ENCODE data around the gene MAB21L4. TPM values are rescaled to one million over a fixed set of nuclear protein-coding genes. Genes with fewer than 3 reads are reported as not detected.

Gene MAB21L4
- total RNA-seq, 1 donor from 2014 or later: not detected

DNA sequence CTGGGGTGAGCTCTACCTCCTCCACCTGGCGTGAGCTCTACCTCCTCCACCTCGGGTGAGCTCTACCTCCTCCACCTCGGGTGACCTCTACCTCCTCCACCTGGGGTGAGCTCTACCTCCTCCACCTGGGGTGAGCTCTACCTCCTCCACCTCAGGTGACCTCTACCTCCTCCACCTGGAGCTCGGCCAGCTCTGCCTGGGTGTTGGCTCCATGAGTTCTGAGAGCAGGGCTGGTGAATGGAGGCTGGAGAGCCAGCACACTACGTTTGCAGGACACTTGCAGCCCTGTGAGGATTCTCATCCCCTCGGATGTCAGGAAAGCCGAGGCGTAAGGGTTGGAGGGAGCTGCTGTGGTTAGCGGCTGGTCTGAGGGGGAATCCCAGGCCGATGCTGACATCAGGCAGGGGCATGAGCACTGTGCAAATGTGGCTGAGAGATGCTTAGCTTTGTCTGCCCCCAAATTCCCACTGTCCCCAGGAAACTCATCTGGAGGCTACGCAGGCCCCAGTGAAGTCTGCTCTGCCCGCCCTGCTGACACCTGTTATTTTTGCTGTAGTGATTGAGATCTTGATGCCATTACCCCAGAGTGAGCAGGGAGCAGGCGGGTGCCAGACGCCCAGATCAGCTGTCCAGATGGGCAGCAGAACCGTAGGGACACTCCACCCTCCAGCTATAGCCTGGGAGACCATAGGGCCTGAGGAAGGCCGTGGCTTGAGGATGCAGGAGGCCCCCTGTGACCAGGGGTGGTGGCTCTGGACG is 13.4 kb upstream of the MAB21L4 start:
- H3K27ac Mint-ChIP-seq (ENCODE audit: unreplicated experiment): no peak overlapping the region
- H3K4me1 Mint-ChIP-seq (ENCODE audit: unreplicated experiment): peaks cover 2% of the 10 kb centered on the region
- H3K36me3 Mint-ChIP-seq (ENCODE audit: low read depth, unreplicated experiment): no peaks in the 10 kb centered on the region
- TF ChIP-seq CTCF (IDR thresholded peaks at IDR 0.05; ENCODE audit: unreplicated experiment): no peak
- peaks cover 5% of the 10 kb centered on the region for H3K27me3 Mint-ChIP-seq (ENCODE audit: unreplicated experiment)
- no peak overlapping the region for H3K4me3 Mint-ChIP-seq (ENCODE audit: unreplicated experiment)
- H3K9me3 Mint-ChIP-seq (ENCODE audit: unreplicated experiment): no peaks in the 10 kb centered on the region
- no peak for DNase-seq (ENCODE audit: low spot score)

DNA sequence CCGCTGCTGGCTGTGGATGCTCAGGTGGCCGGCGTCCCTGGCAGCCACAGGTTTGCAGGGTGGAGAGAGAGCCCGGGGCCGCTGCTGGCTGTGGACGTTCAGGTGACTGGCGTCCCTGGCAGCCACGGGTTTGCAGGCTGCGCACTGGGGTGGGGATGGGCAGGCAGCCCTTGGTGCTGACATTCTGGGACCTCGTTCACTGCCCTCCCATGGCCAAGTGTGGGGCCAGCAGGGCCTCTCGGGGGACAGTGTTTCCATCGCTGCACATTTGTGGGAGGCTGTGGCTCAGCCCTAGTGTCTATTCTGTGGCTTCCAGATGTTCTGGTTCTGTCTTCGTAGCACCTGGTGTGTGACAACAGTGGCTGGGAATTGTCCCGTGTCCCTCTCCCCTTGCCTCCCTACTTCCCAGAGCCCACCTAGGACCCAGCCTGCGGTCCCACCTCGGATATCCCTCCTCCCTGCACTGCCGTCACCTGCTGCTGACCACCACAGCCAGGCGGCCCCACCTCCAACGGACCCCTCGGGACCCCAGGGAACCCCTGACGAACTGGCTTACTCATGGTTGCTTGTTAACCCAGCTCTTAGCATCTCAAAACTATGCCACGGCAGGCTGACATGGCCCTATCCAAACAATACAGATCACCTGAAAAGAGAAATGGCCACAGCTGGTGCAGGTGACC is 11.1 kb upstream of the MAB21L4 start:
- Mint-ChIP-seq H3K36me3 (ENCODE audit: low read depth, unreplicated experiment) (no peaks in the 10 kb centered on the region), H3K4me1 (ENCODE audit: unreplicated experiment) (no peaks in the 10 kb centered on the region), H3K4me3 (ENCODE audit: unreplicated experiment) (no peak overlapping the region), H3K27ac (ENCODE audit: unreplicated experiment) (no peak overlapping the region), H3K27me3 (ENCODE audit: unreplicated experiment) (peaks cover 6% of the 10 kb centered on the region), H3K9me3 (ENCODE audit: unreplicated experiment) (no peaks in the 10 kb centered on the region)
- no peak for DNase-seq (ENCODE audit: low spot score)
- no peak for TF ChIP-seq CTCF (IDR thresholded peaks at IDR 0.05; ENCODE audit: unreplicated experiment)

DNA sequence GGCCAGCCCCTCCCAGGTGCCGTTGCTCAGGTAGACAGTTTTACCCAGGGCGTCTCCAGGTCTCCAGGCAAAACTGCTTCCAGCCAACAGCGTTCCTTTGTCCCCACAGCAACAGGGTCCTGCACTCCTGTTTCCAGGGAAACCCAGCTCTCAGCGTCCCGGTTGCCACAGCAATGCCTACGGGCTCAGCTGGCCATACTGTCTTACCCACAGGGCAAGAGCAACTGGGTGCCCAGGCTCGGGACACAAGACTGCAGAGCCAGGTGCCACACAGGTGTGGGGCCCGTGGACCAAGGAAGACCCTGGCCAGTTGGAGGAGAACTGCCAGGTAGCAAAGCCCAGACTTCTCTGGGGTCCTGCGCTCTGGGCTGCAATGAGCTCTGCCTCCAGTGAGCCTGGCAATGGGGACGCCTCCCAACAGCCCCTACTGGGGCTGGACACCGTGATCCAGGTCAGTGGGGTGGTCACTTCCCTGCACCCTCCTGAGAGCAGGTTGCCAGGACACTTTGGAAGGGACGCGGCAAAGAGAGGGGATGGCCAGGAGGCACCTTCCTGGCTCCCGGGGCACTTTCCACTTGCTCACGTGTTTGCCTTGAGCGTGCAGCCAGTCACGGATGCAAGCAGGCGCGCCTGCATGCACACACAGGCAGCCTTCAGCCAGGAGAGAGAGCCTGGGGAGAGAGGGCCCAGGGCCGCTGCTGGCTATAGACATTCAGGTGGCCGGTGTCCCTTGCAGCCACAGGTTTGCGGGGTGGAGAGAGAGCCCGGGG is 10.4 kb upstream of the MAB21L4 start, which contains the start of gene CROCC2:
Gene CROCC2, plus strand, starts transcription at position 196 of the 770 bp plus-strand sequence. Its CDS starts 178 bp downstream, at position 374.
- DNase-seq (ENCODE audit: low spot score): no peak
- Mint-ChIP-seq H3K27ac (ENCODE audit: unreplicated experiment) (no peak within 1 kb of the TSS), H3K36me3 (ENCODE audit: low read depth, unreplicated experiment) (no peaks in the 10 kb centered on the region), H3K9me3 (ENCODE audit: unreplicated experiment) (no peaks in the 10 kb centered on the region), H3K27me3 (ENCODE audit: unreplicated experiment) (peaks cover 7% of the 10 kb centered on the region), H3K4me1 (ENCODE audit: unreplicated experiment) (no peaks in the 10 kb centered on the region), H3K4me3 (ENCODE audit: unreplicated experiment) (no peak within 1 kb of the TSS)
- no peak for TF ChIP-seq CTCF (IDR thresholded peaks at IDR 0.05; ENCODE audit: unreplicated experiment)

DNA sequence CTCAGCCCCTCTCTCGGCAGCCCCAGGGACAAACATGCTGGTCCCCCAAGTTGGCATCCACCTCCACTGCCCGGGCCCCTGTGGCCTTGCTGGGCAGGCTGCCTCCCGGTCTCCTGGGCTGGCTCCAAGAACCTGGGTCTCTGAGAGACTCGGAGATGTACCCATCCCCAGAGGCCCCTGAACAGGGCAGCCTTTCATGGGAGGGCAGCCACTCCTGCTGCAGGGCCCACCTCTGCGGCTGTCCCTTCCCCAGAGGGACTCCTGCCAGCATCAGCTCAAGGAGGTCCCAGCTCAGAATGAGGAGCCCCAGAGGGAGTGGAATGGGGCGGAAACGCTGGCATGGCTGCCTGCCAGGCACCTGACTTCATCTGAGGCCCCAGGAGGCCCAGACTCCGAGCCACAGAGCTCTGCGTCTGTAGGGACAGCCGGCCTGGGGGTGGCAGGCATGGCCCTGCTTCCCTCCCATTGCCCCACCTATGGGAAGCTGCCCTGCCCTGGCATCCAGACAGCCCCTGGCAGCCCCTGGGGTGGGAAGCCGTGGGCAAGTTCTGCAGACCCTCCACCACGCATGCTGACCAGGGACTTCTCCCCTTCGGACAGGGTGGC is 9.3 kb upstream of the MAB21L4 start:
- peaks cover 7% of the 10 kb centered on the region for H3K27me3 Mint-ChIP-seq (ENCODE audit: unreplicated experiment)
- no peak overlapping the region for H3K27ac Mint-ChIP-seq (ENCODE audit: unreplicated experiment)
- H3K36me3 Mint-ChIP-seq (ENCODE audit: low read depth, unreplicated experiment): no peaks in the 10 kb centered on the region
- DNase-seq (ENCODE audit: low spot score): no peak
- H3K9me3 Mint-ChIP-seq (ENCODE audit: unreplicated experiment): no peaks in the 10 kb centered on the region
- no peak overlapping the region for H3K4me3 Mint-ChIP-seq (ENCODE audit: unreplicated experiment)
- no peaks in the 10 kb centered on the region for H3K4me1 Mint-ChIP-seq (ENCODE audit: unreplicated experiment)
- TF ChIP-seq CTCF (IDR thresholded peaks at IDR 0.05; ENCODE audit: unreplicated experiment): no peak

All from endothelial cell (in vitro differentiated cells).